GM23338 (cell line): ENCODE data around the gene PHF21A. TPM values are rescaled to one million over a fixed set of nuclear protein-coding genes. Genes with fewer than 3 reads are reported as not detected.

Experiments
- ATAC-seq: fragments of 200-7000 bp; cut with Tn5 transposase; 3 replicates; pipeline ENCODE4 v1.9.1; 2020
- DNase-seq: peaks from one replicate; pipeline ENCODE4 v3.0.0-alpha.2; 2015; ENCODE audit warnings: low spot score
- H2AFZ ChIP-seq: fragments of 200-600 bp; sonication (generic); 2 replicates; pipeline ENCODE4 v1.8.0; 2016; ENCODE audit warnings: antibody characterized with exemption, mild to moderate bottlenecking, moderate library complexity
- H3F3A ChIP-seq: fragments of 200-600 bp; sonication (generic); replicated peaks from 2 replicates; pipeline ENCODE4 v1.8.0; 2017; ENCODE audit warnings: antibody characterized with exemption, mixed run types, low read depth
- H3K27ac ChIP-seq: fragments of 200-600 bp; sonication (generic); 2 replicates; pipeline ENCODE4 v1.6.1; 2016; ENCODE audit warnings: low read depth
- H3K27me3 ChIP-seq: fragments of 200-600 bp; sonication (generic); 2 replicates; pipeline ENCODE4 v1.8.0; 2016; ENCODE audit warnings: mild to moderate bottlenecking, mixed run types, moderate library complexity; ENCODE audit not compliant: insufficient read depth
- H3K36me3 ChIP-seq: fragments of 200-600 bp; sonication (generic); 2 replicates; pipeline ENCODE4 v1.8.0; 2016; ENCODE audit warnings: mild to moderate bottlenecking; ENCODE audit not compliant: insufficient read depth
- H3K4me1 ChIP-seq: fragments of 200-600 bp; sonication (generic); 2 replicates; pipeline ENCODE4 v1.8.0; 2016; ENCODE audit warnings: mild to moderate bottlenecking, moderate library complexity; ENCODE audit not compliant: insufficient read depth
- H3K4me2 ChIP-seq: fragments of 200-600 bp; sonication (generic); 2 replicates; pipeline ENCODE4 v1.7.1; 2017; ENCODE audit warnings: mixed run types
- H3K4me3 ChIP-seq: fragments of 200-600 bp; sonication (generic); 2 replicates; pipeline ENCODE4 v1.6.1; 2016; ENCODE audit warnings: mixed run types
- H3K79me2 ChIP-seq: fragments of 200-600 bp; sonication (generic); replicated peaks from 2 replicates; pipeline ENCODE4 v1.8.0; 2017; ENCODE audit warnings: mild to moderate bottlenecking; ENCODE audit not compliant: insufficient read depth
- H3K9me2 ChIP-seq: fragments of 200-600 bp; sonication (generic); 2 replicates; pipeline ENCODE4 v1.8.0; 2017; ENCODE audit not compliant: insufficient read depth
- H4K20me1 ChIP-seq: fragments of 200-600 bp; sonication (generic); replicated peaks from 2 replicates; pipeline ENCODE4 v1.8.0; 2017; ENCODE audit warnings: mild to moderate bottlenecking; ENCODE audit not compliant: insufficient read depth
- H3K27ac Mint-ChIP-seq: 2 replicates; pipeline ENCODE4 v1.8.0; 2020; ENCODE audit warnings: inconsistent platforms, mild to moderate bottlenecking, moderate library complexity, mixed read lengths
- H3K27me3 Mint-ChIP-seq: 3 replicates; pipeline ENCODE4 v1.8.0; 2022; ENCODE audit warnings: low read depth, mild to moderate bottlenecking, moderate library complexity, mixed read lengths, inconsistent platforms; ENCODE audit not compliant: insufficient read depth, poor library complexity
- H3K36me3 Mint-ChIP-seq: 3 replicates; pipeline ENCODE4 v1.8.0; 2021; ENCODE audit warnings: low read depth, mild to moderate bottlenecking, inconsistent platforms, moderate library complexity, mixed read lengths
- H3K4me1 Mint-ChIP-seq: 3 replicates; pipeline ENCODE4 v1.8.0; 2020; ENCODE audit warnings: mild to moderate bottlenecking, inconsistent platforms, mixed read lengths
- H3K4me3 Mint-ChIP-seq: 3 replicates; pipeline ENCODE4 v1.8.0; 2021; ENCODE audit warnings: moderate library complexity, mild to moderate bottlenecking, inconsistent platforms, mixed read lengths
- H3K9me3 Mint-ChIP-seq: 3 replicates; pipeline ENCODE4 v1.8.0; 2020; ENCODE audit warnings: moderate library complexity, mild to moderate bottlenecking, inconsistent platforms, mixed read lengths
- CREB1 ChIP-seq: fragments of 250-450 bp; sonication (Bioruptor Pico); IDR thresholded peaks from 2 replicates; pipeline ENCODE4 v1.5.0; 2020; ENCODE audit warnings: low read depth, mild to moderate bottlenecking, moderate library complexity
- EZH2phosphoT487 ChIP-seq: fragments of 200-600 bp; sonication (generic); IDR thresholded peaks from one replicate; pipeline ENCODE4 v1.8.1; 2018; ENCODE audit warnings: antibody characterized with exemption; ENCODE audit not compliant: unreplicated experiment
- JUNB ChIP-seq: IDR thresholded peaks from one replicate; pipeline ENCODE4 v1.6.1; 2016; ENCODE audit warnings: antibody characterized with exemption; ENCODE audit not compliant: unreplicated experiment
- POLR2AphosphoS5 ChIP-seq: IDR thresholded peaks from 2 replicates; pipeline ENCODE4 v1.6.1; 2016; ENCODE audit warnings: antibody characterized with exemption, low read depth
- ZNF331 ChIP-seq: fragments of 250-450 bp; sonication (Bioruptor Pico); IDR thresholded peaks from 2 replicates; pipeline ENCODE4 v1.5.0; 2020; ENCODE audit warnings: low read depth, mild to moderate bottlenecking, moderate library complexity
- polyA plus RNA-seq: library from polyadenylated mRNA; unstranded; fragments of >200 nt; fragmentation: Nextera tagmentation; extraction: Ambion mirVana; gene quantifications from 2 replicates; pipeline ENCODE4 v1.2.1, GENCODE V29; 2016
- total RNA-seq: library from RNA; depleted of rRNA; stranded (reverse); fragments of >200 nt; shearing (Covaris generic); gene quantifications from 2 replicates; pipeline ENCODE4 v1.2.3, GENCODE V29; 2014
- TF ChIP-seq, protein P1 (sequence below): fragments of 250-450 bp; sonication (Bioruptor Pico); IDR thresholded peaks from 2 replicates; pipeline ENCODE4 v1.5.0; 2020; ENCODE audit warnings: mild to moderate bottlenecking, moderate library complexity
- TF ChIP-seq, protein P2 (sequence below): IDR thresholded peaks from 2 replicates; pipeline ENCODE4 v1.6.1; 2016; ENCODE audit warnings: antibody characterized with exemption

PHF21A gene
- total and polyA plus RNA-seq, 2 experiments from 2014 or later: 21.7 to 23.6 TPM

DNA sequence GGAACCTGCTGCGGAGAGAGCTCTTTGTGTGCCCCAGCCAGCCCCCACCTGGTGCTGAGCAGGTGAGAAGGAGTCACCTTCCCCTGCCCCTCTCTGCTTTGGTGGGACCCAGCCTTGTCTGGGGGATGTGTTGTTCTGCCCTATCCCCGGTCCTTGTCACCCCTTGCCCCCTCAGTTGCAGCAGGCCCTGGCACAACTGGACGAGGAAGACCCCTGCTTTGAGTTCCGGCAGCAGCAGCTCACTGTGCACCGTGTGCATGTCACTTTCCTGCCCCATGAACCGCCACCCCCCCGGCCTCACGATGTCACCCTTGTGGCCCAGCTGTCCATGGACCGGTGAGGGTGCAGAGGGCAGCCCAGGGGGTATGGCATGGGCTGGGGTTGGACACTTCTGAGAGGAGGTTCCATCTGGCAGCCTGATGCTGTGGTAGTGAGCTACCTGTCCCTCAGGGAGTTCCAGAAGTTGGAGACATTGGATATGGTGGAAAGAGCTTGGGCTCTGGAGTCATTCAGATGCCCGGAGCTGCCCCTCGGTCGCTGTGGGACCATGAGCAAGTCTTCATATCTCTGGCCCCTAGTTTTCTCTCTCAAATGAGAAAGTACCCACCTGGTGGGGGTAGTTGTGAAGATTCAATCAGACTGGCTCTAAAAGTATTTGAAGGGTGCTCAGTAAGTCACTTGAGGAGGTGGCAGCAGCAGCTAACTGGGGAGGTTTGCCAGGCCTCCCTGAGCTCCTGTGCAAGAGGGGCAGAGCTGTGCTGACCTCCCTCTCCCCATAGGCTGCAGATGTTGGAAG lies 194.5 kb downstream of the PHF21A start:
- no peak for ATAC-seq
- DNase-seq: no peak

DNA sequence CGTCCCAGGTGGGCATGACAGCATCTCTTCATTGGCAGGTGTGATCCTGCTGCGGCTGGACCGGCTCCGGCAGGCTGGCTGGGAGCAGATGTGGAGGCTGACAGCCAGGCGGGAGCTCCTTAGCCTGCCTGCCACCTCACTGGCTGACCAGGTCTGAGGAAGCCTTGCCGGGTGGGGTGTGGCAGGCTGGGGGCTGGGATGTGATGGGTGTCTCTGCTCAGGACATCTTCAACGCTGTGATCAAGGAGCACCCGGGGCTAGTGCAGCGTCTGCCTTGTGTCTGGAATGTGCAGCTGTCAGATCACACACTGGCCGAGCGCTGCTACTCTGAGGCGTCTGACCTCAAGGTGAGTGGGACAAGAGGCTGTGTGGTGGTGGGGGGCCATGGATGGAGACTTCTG lies 195.3 kb downstream of the PHF21A start:
- Histone ChIP-seq H4K20me1 (peaks cover 6% of the 10 kb centered on the region; the same call in 1 of the 2 replicates), H3K79me2 (peaks cover 19% of the 10 kb centered on the region), H3K36me3 (no peaks in the 10 kb centered on the region), H3K4me3 (no peak overlapping the region), H3K27ac (no peak overlapping the region), H3K9me2 (no peaks in the 10 kb centered on the region), H3K4me2 (no peak overlapping the region), H2AFZ (no peak overlapping the region), H3F3A (peaks cover 12% of the 10 kb centered on the region), H3K27me3 (peaks cover 2% of the 10 kb centered on the region; the same call in 1 of the 2 replicates), H3K4me1 (peaks cover 15% of the 10 kb centered on the region)
- Mint-ChIP-seq H3K27ac (no peak overlapping the region), H3K4me1 (peaks cover 20% of the 10 kb centered on the region), H3K36me3 (peaks cover 45% of the 10 kb centered on the region), H3K4me3 (no peak overlapping the region), H3K9me3 (no peaks in the 10 kb centered on the region; the same call in 2 of the 3 replicates), H3K27me3 (peaks cover 19% of the 10 kb centered on the region)
- TF ChIP-seq, protein P1, sequence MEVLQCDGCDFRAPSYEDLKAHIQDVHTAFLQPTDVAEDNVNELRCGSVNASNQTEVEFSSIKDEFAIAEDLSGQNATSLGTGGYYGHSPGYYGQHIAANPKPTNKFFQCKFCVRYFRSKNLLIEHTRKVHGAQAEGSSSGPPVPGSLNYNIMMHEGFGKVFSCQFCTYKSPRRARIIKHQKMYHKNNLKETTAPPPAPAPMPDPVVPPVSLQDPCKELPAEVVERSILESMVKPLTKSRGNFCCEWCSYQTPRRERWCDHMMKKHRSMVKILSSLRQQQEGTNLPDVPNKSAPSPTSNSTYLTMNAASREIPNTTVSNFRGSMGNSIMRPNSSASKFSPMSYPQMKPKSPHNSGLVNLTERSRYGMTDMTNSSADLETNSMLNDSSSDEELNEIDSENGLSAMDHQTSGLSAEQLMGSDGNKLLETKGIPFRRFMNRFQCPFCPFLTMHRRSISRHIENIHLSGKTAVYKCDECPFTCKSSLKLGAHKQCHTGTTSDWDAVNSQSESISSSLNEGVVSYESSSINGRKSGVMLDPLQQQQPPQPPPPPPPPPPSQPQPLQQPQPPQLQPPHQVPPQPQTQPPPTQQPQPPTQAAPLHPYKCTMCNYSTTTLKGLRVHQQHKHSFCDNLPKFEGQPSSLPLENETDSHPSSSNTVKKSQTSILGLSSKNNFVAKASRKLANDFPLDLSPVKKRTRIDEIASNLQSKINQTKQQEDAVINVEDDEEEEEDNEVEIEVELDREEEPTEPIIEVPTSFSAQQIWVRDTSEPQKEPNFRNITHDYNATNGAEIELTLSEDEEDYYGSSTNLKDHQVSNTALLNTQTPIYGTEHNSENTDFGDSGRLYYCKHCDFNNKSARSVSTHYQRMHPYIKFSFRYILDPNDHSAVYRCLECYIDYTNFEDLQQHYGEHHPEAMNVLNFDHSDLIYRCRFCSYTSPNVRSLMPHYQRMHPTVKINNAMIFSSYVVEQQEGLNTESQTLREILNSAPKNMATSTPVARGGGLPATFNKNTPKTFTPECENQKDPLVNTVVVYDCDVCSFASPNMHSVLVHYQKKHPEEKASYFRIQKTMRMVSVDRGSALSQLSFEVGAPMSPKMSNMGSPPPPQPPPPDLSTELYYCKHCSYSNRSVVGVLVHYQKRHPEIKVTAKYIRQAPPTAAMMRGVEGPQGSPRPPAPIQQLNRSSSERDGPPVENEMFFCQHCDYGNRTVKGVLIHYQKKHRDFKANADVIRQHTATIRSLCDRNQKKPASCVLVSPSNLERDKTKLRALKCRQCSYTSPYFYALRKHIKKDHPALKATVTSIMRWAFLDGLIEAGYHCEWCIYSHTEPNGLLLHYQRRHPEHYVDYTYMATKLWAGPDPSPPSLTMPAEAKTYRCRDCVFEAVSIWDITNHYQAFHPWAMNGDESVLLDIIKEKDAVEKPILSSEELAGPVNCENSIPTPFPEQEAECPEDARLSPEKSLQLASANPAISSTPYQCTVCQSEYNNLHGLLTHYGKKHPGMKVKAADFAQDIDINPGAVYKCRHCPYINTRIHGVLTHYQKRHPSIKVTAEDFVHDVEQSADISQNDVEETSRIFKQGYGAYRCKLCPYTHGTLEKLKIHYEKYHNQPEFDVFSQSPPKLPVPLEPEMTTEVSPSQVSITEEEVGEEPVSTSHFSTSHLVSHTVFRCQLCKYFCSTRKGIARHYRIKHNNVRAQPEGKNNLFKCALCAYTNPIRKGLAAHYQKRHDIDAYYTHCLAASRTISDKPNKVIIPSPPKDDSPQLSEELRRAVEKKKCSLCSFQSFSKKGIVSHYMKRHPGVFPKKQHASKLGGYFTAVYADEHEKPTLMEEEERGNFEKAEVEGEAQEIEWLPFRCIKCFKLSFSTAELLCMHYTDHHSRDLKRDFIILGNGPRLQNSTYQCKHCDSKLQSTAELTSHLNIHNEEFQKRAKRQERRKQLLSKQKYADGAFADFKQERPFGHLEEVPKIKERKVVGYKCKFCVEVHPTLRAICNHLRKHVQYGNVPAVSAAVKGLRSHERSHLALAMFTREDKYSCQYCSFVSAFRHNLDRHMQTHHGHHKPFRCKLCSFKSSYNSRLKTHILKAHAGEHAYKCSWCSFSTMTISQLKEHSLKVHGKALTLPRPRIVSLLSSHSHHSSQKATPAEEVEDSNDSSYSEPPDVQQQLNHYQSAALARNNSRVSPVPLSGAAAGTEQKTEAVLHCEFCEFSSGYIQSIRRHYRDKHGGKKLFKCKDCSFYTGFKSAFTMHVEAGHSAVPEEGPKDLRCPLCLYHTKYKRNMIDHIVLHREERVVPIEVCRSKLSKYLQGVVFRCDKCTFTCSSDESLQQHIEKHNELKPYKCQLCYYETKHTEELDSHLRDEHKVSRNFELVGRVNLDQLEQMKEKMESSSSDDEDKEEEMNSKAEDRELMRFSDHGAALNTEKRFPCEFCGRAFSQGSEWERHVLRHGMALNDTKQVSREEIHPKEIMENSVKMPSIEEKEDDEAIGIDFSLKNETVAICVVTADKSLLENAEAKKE (CRISPR knock-in tag): no peak
- TF ChIP-seq ZNF331: no peak
- TF ChIP-seq, protein P2, sequence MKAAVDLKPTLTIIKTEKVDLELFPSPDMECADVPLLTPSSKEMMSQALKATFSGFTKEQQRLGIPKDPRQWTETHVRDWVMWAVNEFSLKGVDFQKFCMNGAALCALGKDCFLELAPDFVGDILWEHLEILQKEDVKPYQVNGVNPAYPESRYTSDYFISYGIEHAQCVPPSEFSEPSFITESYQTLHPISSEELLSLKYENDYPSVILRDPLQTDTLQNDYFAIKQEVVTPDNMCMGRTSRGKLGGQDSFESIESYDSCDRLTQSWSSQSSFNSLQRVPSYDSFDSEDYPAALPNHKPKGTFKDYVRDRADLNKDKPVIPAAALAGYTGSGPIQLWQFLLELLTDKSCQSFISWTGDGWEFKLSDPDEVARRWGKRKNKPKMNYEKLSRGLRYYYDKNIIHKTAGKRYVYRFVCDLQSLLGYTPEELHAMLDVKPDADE: no peak
- ATAC-seq (no peak), DNase-seq (no peak)

More for the DNA sequence above, 194.5 kb downstream of the PHF21A start:
- peaks cover 6% of the 10 kb centered on the region; the same call in 1 of the 2 replicates for H4K20me1 ChIP-seq
- Mint-ChIP-seq H3K36me3 (peaks cover 45% of the 10 kb centered on the region), H3K27ac (no peak overlapping the region), H3K27me3 (peaks cover 18% of the 10 kb centered on the region), H3K9me3 (no peaks in the 10 kb centered on the region; the same call in 2 of the 3 replicates), H3K4me3 (no peak overlapping the region), H3K4me1 (peaks cover 17% of the 10 kb centered on the region)
- peaks cover 8% of the 10 kb centered on the region for H3K4me1 ChIP-seq
- H3F3A ChIP-seq: peaks cover 5% of the 10 kb centered on the region; the same call in 1 of the 2 replicates
- no peaks in the 10 kb centered on the region for H3K9me2 ChIP-seq
- H3K36me3 ChIP-seq: no peaks in the 10 kb centered on the region
- H3K4me2 ChIP-seq: no peak overlapping the region
- H3K27me3 ChIP-seq: no peaks in the 10 kb centered on the region
- H3K79me2 ChIP-seq: peaks cover 19% of the 10 kb centered on the region
- no peak overlapping the region for H3K27ac ChIP-seq
- no peak overlapping the region for H2AFZ ChIP-seq
- no peak overlapping the region for H3K4me3 ChIP-seq
- TF ChIP-seq POLR2AphosphoS5 (no peak), JUNB (no peak), CREB1 (CRISPR knock-in tag) (no peak), EZH2phosphoT487 (no peak)
